Omental fat pad (tissue), 4 donors: Measurements from ENCODE around the gene YAF2. TPM values are rescaled to one million over a fixed set of nuclear protein-coding genes. Genes with fewer than 3 reads are reported as not detected.

Source experiments
- ATAC-seq: fragments of 150-250 bp; one replicate; pipeline ENCODE4 v1.9.1; 2016; ENCODE audit warnings: mild to moderate bottlenecking, moderate library complexity; ENCODE audit not compliant: low FRiP score
- DNase-seq: peaks from one replicate; pipeline ENCODE4 v3.0.0-alpha.2; 2019; ENCODE audit warnings: low spot score
- total RNA-seq, 4 donors: library from RNA; depleted of rRNA; stranded (reverse); fragments of >200 nt; gene quantifications; one replicate each; pipeline ENCODE4 v1.1.0, GENCODE V29; 2016
- TF ChIP-seq, protein P1 (sequence below), 3 donors: fragments of 450-650 bp; IDR thresholded peaks; one replicate each; pipeline ENCODE4 v1.5.1; 2016 to 2017; ENCODE audit warnings: antibody characterized with exemption in 3 of 3, mild to moderate bottlenecking in 3 of 3, moderate library complexity in 2 of 3

Gene YAF2
- total RNA-seq, result 10 to 100 TPM; 23.8 to 64.2 (median 27.8) TPM

DNA sequence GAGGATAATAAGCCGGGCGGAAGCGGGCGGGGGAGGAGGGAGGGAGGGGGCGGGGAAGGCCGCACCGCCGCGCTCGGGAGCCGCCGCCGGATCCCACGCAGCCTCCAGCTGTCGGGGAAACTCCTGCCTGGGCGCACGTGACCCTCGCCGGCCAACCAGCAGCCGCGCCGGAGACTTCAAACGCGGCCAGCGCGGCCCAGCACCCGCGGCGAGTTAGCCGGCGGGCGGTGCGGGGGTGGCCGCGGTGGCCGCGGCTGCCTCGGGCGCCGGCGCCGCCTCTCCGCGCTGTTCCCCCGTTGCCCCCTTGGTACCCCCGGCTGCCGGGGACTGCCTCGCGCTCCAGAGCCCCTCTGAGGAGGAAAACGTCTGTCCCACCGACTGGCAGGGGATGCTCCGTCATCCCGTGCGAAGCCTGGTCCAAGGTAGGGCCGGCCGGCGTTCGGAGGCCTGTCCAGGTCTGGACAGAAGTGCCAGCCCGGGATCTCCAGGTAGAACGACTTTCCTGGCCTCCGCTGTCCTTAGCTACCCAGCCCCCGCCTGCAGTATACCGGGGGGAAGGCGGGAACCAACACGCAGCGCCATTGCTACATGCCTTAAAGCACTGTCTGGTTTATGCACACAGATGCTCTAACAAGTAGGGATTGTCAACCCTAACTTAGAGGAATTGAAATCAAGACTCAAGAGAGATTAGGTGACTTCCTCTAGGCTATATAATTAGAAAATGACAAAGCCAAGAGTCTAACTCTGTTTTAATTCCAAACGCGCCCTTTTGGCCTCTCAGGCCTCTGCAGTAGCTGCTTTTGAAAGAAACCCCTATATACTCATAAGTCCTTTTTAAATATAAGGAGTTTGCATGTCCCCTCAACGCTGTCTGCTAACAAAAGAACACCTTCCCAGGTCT lies at the start of gene YAF2:
Gene YAF2, minus strand, starts transcription at position 9 of the 901 bp plus-strand sequence. CDS start 68 bp downstream, outside the sequence.
- TF ChIP-seq, protein P1, sequence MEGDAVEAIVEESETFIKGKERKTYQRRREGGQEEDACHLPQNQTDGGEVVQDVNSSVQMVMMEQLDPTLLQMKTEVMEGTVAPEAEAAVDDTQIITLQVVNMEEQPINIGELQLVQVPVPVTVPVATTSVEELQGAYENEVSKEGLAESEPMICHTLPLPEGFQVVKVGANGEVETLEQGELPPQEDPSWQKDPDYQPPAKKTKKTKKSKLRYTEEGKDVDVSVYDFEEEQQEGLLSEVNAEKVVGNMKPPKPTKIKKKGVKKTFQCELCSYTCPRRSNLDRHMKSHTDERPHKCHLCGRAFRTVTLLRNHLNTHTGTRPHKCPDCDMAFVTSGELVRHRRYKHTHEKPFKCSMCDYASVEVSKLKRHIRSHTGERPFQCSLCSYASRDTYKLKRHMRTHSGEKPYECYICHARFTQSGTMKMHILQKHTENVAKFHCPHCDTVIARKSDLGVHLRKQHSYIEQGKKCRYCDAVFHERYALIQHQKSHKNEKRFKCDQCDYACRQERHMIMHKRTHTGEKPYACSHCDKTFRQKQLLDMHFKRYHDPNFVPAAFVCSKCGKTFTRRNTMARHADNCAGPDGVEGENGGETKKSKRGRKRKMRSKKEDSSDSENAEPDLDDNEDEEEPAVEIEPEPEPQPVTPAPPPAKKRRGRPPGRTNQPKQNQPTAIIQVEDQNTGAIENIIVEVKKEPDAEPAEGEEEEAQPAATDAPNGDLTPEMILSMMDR (IDR thresholded peaks at IDR 0.05), result no peak
- ATAC-seq (peak; percentile 93), DNase-seq (peak; percentile 69)

GRCh38 chr12:42286741-42287140 lies 48.7 kb upstream of the YAF2 start:
- DNase-seq, result no peak
- TF ChIP-seq, protein P1 (IDR thresholded peaks at IDR 0.05), result no peak
- ATAC-seq, result no peak

DNA sequence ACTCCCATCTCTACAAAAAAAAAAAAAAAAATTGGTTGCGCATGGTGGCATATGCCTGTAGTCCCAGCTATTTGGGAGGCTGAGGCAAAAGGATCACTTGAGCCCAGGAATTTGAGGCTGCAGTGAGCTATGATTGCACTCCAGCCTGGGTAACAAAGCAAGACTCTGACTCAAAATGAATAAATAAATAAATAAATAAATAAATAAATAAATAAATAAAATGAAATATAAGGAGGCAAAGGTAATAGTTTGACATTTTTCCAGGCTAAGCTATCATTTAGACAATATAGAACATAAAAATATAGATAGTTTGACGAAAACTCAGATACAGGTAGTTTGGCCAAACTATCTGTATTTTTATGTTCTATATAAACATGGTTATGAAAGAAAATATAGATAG lies 47.4 kb upstream of the YAF2 start:
- ATAC-seq (no peak), DNase-seq (no peak)
- TF ChIP-seq, protein P1 (IDR thresholded peaks at IDR 0.05), result no peak

- ATAC-seq (no peak), DNase-seq (no peak)
- TF ChIP-seq, protein P1 (IDR thresholded peaks at IDR 0.05), result no peak
These were observed 46.8 kb upstream of the YAF2 start for GRCh38 chr12:42284876-42285275.

GRCh38 chr12:42284157-42284556 lies 46.1 kb upstream of the YAF2 start:
- TF ChIP-seq, protein P1 (IDR thresholded peaks at IDR 0.05), result no peak
- ATAC-seq (no peak), DNase-seq (no peak)

- TF ChIP-seq, protein P1 (IDR thresholded peaks at IDR 0.05), result no peak
- ATAC-seq (no peak), DNase-seq (no peak)
These were observed 45.7 kb upstream of the YAF2 start for GRCh38 chr12:42283739-42284138.

GRCh38 chr12:42282294-42282693 lies 44.2 kb upstream of the YAF2 start:
- ATAC-seq (no peak), DNase-seq (no peak)
- TF ChIP-seq, protein P1 (IDR thresholded peaks at IDR 0.05), result no peak
